Hematopoietic multipotent progenitor cell treated with erythropoietin and hydrocortisone succinate and interleukin-3 and kit ligand, for 17 days (in vitro differentiated cells): ENCODE results near the gene SNX22.
A peak's percentile ranks its signal among the peaks of the same experiment; 100 is the strongest.
"Not testable (repeated sequence)": the region's sequence is repeated elsewhere in the genome, so short reads cannot be mapped to it uniquely, and the experiment has no call there.

Experiments used
- DNase-seq: peaks from one replicate; pipeline ENCODE4 v3.0.0-alpha.2; 2015; ENCODE audit warnings: low spot score

Gene SNX22

GRCh38 chr15:64151727-64152506 is at the start of gene SNX22:
SNX22 (plus strand) TSS chr15:64151731; CDS start chr15:64151776, 45 bp downstream.
- DNase-seq, result peak; percentile 61

DNA sequence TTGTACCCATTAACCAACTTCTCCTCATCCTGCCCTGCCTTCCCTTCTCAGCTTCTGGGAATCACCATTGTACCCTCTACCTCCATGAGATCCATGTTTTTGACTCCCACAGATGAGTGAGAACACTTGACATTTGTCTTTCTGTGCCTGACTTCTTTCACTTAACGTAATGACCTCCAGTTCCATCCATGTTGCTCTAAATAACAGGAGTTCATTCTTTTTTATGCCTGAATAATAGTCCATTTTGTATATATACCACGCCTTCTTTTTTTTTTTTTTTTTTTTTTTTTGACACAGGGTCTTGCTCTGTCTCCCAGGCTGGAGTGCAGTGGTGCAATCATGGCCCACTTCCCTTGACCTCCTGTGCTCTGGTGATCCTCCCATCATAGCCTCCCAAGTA is 49.0 kb upstream of the SNX22 start:
- DNase-seq, result no peak

GRCh38 chr15:64105113-64105704 is 46.3 kb upstream of the SNX22 start:
- DNase-seq, result no peak

GRCh38 chr15:64107337-64107736 is 44.2 kb upstream of the SNX22 start:
- no peak for DNase-seq

DNA sequence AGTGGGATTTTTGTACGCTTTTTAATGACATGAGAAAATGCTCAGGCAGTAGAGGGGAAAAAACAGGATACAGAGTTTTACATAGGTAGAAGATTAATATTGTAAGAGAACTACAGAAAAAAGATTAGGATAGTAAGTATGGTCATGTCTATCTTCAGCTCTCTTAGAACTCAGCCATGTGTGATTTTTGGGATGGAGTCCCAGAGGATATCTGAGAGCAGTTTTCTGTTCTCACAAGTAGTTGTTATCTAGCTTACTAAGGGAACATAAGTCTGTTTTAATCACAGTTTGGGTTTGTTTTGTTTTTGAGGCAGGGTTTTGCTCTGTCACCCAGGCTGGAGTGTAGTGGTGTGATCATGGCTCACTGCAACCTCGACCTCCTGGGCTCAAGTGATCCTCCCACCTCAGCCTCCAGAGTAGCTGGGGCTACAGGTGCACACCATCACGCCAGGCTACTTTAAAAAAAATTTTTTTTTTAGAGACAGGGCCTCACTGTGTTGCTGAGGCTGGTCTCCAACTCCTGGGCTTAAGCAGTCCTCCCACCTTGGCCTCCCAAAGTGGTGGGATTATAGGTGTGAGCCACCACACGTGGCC is 41.3 kb upstream of the SNX22 start:
- DNase-seq, result not testable (repeated sequence)

- no peak for DNase-seq
Measured at GRCh38 chr15:64110950-64111678, 40.4 kb upstream of the SNX22 start.

- no peak for DNase-seq
Measured at GRCh38 chr15:64111679-64112050, 39.9 kb upstream of the SNX22 start.

GRCh38 chr15:64112073-64112772 is 39.3 kb upstream of the SNX22 start:
- DNase-seq, result no peak

GRCh38 chr15:64112904-64113303 is 38.6 kb upstream of the SNX22 start:
- no peak for DNase-seq

DNA sequence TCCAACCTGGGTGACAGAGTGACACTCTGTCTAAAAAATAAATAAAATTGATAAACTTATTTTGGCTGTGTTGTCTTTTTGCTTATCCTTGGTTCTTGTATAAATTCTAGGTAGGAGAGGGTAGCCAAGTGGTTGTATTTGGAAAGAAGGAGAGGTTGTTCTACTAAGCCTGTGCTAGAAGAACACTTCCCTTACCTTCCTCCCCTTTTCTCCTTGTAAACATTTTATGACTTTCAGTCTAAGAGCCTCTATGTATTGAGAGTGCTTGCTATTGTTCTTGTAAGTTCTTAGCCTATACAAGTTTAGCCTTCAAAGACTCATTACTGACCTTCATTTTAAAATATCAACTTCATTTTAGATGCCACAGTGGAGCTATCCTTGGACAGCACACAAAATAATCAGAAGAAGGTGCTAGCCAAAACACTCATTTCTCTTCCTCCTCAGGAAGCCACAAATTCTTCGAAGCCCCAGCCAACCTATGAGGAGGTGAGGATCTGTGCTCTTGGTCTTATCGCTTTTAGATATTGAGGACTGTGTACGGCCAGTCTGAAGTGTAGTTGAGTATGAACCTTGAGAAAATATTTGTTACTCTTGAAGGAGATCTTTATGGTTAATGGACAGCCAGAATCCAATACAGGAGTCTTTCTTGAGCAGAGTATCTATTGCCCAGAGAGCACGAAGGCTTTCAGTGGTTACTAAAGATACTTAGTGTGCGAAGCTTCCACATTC is 33.6 kb upstream of the SNX22 start:
- no peak for DNase-seq

GRCh38 chr15:64120322-64120721 is 31.2 kb upstream of the SNX22 start:
- DNase-seq, result not testable (repeated sequence)

- DNase-seq, result no peak
Measured at GRCh38 chr15:64121614-64122013, 29.9 kb upstream of the SNX22 start.

DNA sequence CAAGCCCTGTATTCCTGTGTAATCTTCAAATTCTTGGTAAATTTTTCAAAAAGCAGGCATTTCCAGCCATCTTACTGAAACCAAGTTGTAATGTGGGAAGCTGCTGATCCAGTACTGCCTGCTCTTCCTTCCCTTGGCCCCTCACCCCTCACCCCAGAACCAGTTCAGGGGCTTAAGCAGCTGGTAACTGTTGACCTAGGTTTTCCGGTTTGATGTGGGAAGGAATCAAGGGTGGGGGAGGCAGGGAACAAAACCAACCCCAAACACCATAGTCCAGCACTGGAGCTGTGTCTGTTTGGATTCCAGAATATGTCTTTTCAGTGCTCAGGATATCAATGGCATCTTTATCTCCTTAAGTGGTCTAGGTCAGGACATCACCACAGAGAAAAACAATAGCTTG is 29.1 kb upstream of the SNX22 start:
- DNase-seq, result no peak

DNA sequence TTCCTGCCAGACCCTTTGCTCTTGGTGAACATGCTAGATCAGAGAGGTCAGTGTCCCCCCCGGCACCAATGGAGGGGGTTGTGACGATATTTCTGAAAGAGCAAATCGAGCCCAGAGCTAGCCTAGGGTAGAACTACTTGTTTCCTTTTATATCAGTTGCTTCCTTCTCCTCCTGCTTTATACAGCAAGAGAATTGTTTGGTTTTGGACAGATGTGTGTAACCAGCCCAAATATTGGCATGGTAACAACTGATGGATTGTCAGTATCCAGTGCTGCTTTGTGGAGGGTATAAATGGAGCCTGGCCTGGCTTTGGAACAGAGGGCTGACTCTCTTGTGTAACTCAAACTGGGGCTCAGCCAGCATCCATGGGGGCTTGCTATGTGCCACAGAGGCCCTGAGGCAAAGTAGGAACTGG is 28.6 kb upstream of the SNX22 start:
- DNase-seq, result no peak

- DNase-seq, result no peak
Measured at GRCh38 chr15:64125978-64126377, 25.6 kb upstream of the SNX22 start.

DNA sequence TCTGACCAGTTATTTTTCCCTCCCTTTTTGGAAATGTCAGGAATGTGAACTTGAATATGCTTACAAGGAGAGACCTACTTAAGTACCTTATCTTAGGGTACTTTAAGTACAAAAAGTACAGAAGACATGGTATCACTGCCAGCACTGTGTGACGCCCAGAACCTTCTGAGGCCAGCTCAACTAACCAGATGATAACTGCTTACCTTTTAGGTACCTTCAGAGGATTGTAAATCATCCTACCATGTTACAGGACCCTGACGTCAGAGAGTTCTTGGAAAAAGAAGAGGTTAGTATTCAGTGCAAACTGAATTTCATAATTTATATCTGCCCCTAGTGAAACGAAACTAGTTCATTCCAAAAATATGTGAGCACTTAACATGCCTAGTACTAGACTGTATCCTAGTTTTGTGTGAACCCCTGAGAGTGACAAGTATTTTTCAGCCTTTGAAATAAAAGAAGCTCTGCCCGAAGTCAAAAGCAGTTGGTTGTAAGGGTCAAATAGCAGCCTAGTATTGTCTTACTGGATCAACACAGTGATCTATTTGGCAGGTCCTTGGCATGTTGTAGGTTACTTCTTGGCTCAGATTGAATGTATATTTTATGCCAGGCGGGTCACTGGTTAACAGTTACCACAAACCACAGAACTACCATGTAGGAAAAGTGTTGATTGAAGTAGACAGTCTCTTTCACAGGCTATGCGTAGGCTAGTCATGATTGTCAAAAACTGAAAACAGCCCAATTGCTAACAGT is 23.8 kb upstream of the SNX22 start:
- no peak for DNase-seq

DNA sequence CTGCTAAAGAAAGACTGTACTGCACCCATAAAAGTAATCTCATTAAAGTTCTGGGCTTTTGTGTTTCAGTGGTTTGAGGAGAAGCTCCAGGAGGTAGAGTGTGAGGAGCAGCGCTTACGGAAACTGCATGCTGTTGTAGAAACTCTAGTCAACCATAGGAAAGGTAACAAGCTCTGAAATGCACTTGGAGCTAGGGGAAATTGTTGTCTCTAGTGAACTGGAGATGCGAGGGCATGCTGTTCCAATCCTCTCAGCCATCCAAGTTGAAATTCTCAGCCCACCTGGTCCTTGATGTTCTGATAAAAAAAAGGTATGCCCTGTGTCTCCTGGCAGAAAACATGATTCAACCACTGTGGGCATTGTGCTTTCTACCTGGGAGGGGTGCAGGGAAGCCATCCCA is 21.4 kb upstream of the SNX22 start:
- no peak for DNase-seq

- DNase-seq, result no peak
Measured at GRCh38 chr15:64131547-64131946, 20.0 kb upstream of the SNX22 start.

DNA sequence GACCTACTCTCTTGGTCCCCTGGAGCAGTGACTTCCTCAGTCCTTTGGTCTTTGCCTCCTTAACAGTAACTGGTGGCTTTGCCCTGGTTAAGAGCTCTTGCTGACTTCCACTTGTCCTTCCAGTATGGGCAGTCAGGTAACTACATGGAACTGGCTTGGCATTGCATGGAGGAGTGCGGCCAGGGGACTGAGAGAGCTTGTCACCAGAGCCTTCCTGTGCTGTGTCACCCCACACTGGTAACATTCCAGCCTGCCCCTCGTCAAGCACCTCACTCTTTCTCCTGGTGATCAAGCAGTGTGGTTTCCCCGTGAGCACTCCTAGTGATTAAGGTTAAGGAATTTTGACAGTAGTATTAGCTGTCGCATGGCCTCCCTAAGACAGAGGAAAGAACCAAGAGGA is 19.3 kb upstream of the SNX22 start:
- DNase-seq, result no peak

DNA sequence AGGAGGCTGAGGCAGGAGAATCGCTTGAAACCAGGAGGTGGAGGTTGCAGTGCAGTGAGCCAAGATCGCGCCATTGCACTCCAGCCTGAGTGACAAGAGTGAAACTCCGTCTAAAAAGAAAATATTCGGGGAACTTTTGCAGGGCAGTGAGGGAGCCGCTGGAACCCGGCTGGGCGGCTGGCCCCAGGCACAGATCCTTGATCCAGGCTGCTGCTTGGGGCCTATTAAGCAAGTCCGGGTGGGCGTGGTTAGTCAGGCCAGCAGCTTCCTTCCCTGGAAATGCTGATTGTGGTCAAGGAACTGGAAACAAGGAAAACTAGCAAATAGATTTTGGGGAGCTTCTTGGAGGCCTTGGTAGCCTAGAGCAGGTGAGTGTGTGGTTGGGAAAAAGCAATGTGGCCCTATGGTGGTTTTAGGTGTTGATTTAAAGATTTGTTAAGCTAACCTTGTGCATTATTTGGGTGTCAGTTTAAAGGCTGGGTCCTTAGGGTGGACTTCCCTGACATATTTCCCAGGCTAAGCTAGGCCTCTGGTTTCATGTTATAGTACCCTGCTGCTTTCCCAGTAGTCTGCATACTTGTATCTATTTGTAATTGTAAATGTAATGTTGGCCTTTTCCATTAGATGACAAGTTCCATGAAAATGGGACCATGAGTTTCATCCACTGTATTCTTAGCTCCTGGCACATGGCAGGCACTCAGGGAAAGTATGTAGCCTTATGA is 17.7 kb upstream of the SNX22 start:
- DNase-seq, result no peak
